Measurements from ENCODE around the gene TRIP11. TPM values are rescaled to one million over a fixed set of nuclear protein-coding genes. Genes with fewer than 3 reads are reported as not detected.
A peak's percentile ranks its signal among the peaks of the same experiment; 100 is the strongest.

Gene TRIP11
- total RNA-seq, 5 donors from 2014 or later (not counting 1 experiment from before 2014, with no cell fraction given): 52.7 to 58.3 (median 54.8) TPM

- Mint-ChIP-seq H3K4me1 (peaks cover 4 to 19% (median 12%) of the 10 kb centered on the region in 3 donors), H3K27me3 (no peaks in the 10 kb centered on the region), H3K27ac (no peak overlapping the region), H3K4me3 (no peak overlapping the region), H3K36me3 (peaks cover 13% of the 10 kb centered on the region), H3K9me3 (no peaks in the 10 kb centered on the region)
- 100% methylated on average over 3 of the region's 3 CpGs for WGBS (ENCODE audit: insufficient coverage)
- Histone ChIP-seq H3K4me1 (ENCODE audit: control insufficient read depth in 1 of 2, extremely low read depth in 1 of 2, insufficient read depth in 2 of 2, low read length in 2 of 2) (no peaks in the 10 kb centered on the region), H3K27me3 (replicated peaks in 1 of 2; ENCODE audit: control insufficient read depth in 2 of 2, extremely low read depth in 1 of 2, insufficient read depth in 2 of 2, low read length in 1 of 2) (no peaks in the 10 kb centered on the region), H3K4me3 (ENCODE audit: control insufficient read depth in 1 of 2, extremely low read depth in 1 of 2, low read length in 1 of 2) (no peak overlapping the region), H3K27ac (ENCODE audit: low read length) (no peak overlapping the region), H3K9me3 (no peaks in the 10 kb centered on the region), H3K36me3 (ENCODE audit: control insufficient read depth in 2 of 2, extremely low read depth in 1 of 2, insufficient read depth in 1 of 2, low read length in 1 of 2) (peaks cover 5 to 34% of the 10 kb centered on the region in 2 donors)
- POLR2A ChIA-PET: interaction anchor here in 1 of 2 donors (0.6 kb wide), 2 partner anchors 16 to 1318 kb away, joined by 3 to 4 read pairs; no protein-coding TSS in a partner anchor
- CTCF ChIA-PET: interaction anchor here (0.6 to 0.7 kb wide), 2 partner anchors 178 to 611 kb away, joined by 4 to 6 read pairs; no protein-coding TSS in a partner anchor
- no peak for DNase-seq
- ATAC-seq (replicated peaks in 1 of 4): no peak
Observed at GRCh38 chr14:92021523-92021922, 18.3 kb downstream of the TRIP11 start.

DNA sequence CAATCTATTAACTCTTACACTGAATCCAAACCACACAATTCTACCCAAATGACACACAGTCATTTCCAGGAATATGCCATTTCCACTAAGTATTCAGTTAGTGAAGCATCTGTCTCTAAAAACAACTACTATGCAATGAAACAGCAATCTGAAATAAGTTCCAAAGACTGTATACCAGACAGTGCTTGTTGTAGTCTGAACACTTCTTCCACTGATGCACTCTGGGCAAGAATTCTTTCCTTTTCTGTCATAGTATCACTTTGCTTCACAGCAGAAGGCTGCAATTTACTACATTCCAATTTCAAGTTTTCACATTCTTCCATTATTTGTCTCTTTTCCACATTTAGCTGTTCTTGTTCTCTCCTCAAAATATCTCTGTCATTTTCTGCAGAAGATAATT lies 25.8 kb downstream of the TRIP11 start:
- Mint-ChIP-seq H3K4me3 (no peak overlapping the region), H3K27ac (no peak overlapping the region), H3K36me3 (peaks cover 45% of the 10 kb centered on the region), H3K27me3 (no peaks in the 10 kb centered on the region), H3K4me1 (peaks cover 0 to 8% (median 8%) of the 10 kb centered on the region in 3 donors), H3K9me3 (no peaks in the 10 kb centered on the region)
- ChIA-PET POLR2A (no interaction called here), CTCF (interaction anchor here in 1 of 2 donors (0.7 kb wide), 1 partner anchor 224 kb away, joined by 4 read pairs; no protein-coding TSS in a partner anchor)
- Histone ChIP-seq H3K4me1 (ENCODE audit: control insufficient read depth in 1 of 2, extremely low read depth in 1 of 2, insufficient read depth in 2 of 2, low read length in 2 of 2) (no peaks in the 10 kb centered on the region), H3K27me3 (replicated peaks in 1 of 2; ENCODE audit: control insufficient read depth in 2 of 2, extremely low read depth in 1 of 2, insufficient read depth in 2 of 2, low read length in 1 of 2) (no peaks in the 10 kb centered on the region), H3K36me3 (ENCODE audit: control insufficient read depth in 2 of 2, extremely low read depth in 1 of 2, insufficient read depth in 1 of 2, low read length in 1 of 2) (peaks cover 0 to 58% of the 10 kb centered on the region in 2 donors), H3K27ac (ENCODE audit: low read length) (no peak overlapping the region), H3K9me3 (no peaks in the 10 kb centered on the region), H3K4me3 (ENCODE audit: control insufficient read depth in 1 of 2, extremely low read depth in 1 of 2, low read length in 1 of 2) (no peak overlapping the region)
- ATAC-seq (replicated peaks in 1 of 4): no peak
- no peak for DNase-seq

- H3K4me1 Mint-ChIP-seq: peaks cover 0 to 8% (median 7%) of the 10 kb centered on the region in 3 donors
- Histone ChIP-seq H3K36me3 (ENCODE audit: control insufficient read depth in 2 of 2, extremely low read depth in 1 of 2, insufficient read depth in 1 of 2, low read length in 1 of 2) (peaks cover 0 to 61% of the 10 kb centered on the region in 2 donors), H3K27me3 (replicated peaks in 1 of 2; ENCODE audit: control insufficient read depth in 2 of 2, extremely low read depth in 1 of 2, insufficient read depth in 2 of 2, low read length in 1 of 2) (no peaks in the 10 kb centered on the region), H3K27ac (ENCODE audit: low read length) (no peak overlapping the region), H3K9me3 (no peaks in the 10 kb centered on the region), H3K4me3 (ENCODE audit: control insufficient read depth in 1 of 2, extremely low read depth in 1 of 2, low read length in 1 of 2) (no peak overlapping the region), H3K4me1 (ENCODE audit: control insufficient read depth in 1 of 2, extremely low read depth in 1 of 2, insufficient read depth in 2 of 2, low read length in 2 of 2) (no peaks in the 10 kb centered on the region)
- no peaks in the 10 kb centered on the region for H3K9me3 Mint-ChIP-seq
- no peak for ATAC-seq (replicated peaks in 1 of 4)
- 67% methylated on average over 1 of the region's 4 CpGs for WGBS (ENCODE audit: insufficient coverage)
- peaks cover 55% of the 10 kb centered on the region for H3K36me3 Mint-ChIP-seq
- H3K27me3 Mint-ChIP-seq: no peaks in the 10 kb centered on the region
- no peak for DNase-seq
- CTCF ChIA-PET: no interaction called here
- no peak overlapping the region for H3K4me3 Mint-ChIP-seq
- POLR2A ChIA-PET: no interaction called here
- H3K27ac Mint-ChIP-seq: peak overlapping the region; percentile 19 to 55
Observed at GRCh38 chr14:92012121-92012748, 27.6 kb downstream of the TRIP11 start.

- no peak overlapping the region for H3K4me3 Mint-ChIP-seq
- ChIA-PET CTCF (interaction anchor here in 1 of 2 donors (0.6 kb wide), 1 partner anchor 152 kb away, joined by 3 read pairs; no protein-coding TSS in a partner anchor), POLR2A (interaction anchor here in 1 of 2 donors (0.7 kb wide), 1 partner anchor 9 kb away, joined by 8 read pairs; no protein-coding TSS in a partner anchor)
- Histone ChIP-seq H3K9me3 (no peaks in the 10 kb centered on the region), H3K4me1 (ENCODE audit: control insufficient read depth in 1 of 2, extremely low read depth in 1 of 2, insufficient read depth in 2 of 2, low read length in 2 of 2) (peaks cover 0 to under 1% of the 10 kb centered on the region in 2 experiments), H3K36me3 (ENCODE audit: control insufficient read depth in 2 of 2, extremely low read depth in 1 of 2, insufficient read depth in 1 of 2, low read length in 1 of 2) (peaks cover 0 to 53% of the 10 kb centered on the region in 2 donors), H3K27ac (ENCODE audit: low read length) (no peak overlapping the region), H3K4me3 (ENCODE audit: control insufficient read depth in 1 of 2, extremely low read depth in 1 of 2, low read length in 1 of 2) (no peak overlapping the region), H3K27me3 (replicated peaks in 1 of 2; ENCODE audit: control insufficient read depth in 2 of 2, extremely low read depth in 1 of 2, insufficient read depth in 2 of 2, low read length in 1 of 2) (no peaks in the 10 kb centered on the region)
- no peak overlapping the region for H3K27ac Mint-ChIP-seq
- no peak for DNase-seq
- ATAC-seq (replicated peaks in 1 of 4): no peak
- 100% methylated on average over 2 of the region's 3 CpGs for WGBS (ENCODE audit: insufficient coverage)
- no peaks in the 10 kb centered on the region for H3K27me3 Mint-ChIP-seq
- H3K4me1 Mint-ChIP-seq: peaks cover 6 to 13% (median 13%) of the 10 kb centered on the region in 3 donors
- no peaks in the 10 kb centered on the region for H3K9me3 Mint-ChIP-seq
- H3K36me3 Mint-ChIP-seq: peaks cover 52% of the 10 kb centered on the region
Observed at GRCh38 chr14:92010644-92011043, 29.2 kb downstream of the TRIP11 start.

- Mint-ChIP-seq H3K4me1 (peaks cover 17 to 24% (median 23%) of the 10 kb centered on the region in 3 donors), H3K4me3 (no peak overlapping the region), H3K9me3 (no peaks in the 10 kb centered on the region), H3K36me3 (peaks cover 62% of the 10 kb centered on the region), H3K27ac (no peak overlapping the region), H3K27me3 (no peaks in the 10 kb centered on the region)
- ChIA-PET CTCF (interaction anchor here in 1 of 2 donors (0.7 kb wide), 1 partner anchor 757 kb away, joined by 3 read pairs; no protein-coding TSS in a partner anchor), POLR2A (no interaction called here)
- ATAC-seq (replicated peaks in 1 of 4) (no peak), DNase-seq (no peak)
- no CpG with 5 or more reads among the region's 1 CpG for WGBS (ENCODE audit: insufficient coverage)
- Histone ChIP-seq H3K9me3 (no peaks in the 10 kb centered on the region), H3K4me3 (ENCODE audit: control insufficient read depth in 1 of 2, extremely low read depth in 1 of 2, low read length in 1 of 2) (no peak overlapping the region), H3K4me1 (ENCODE audit: control insufficient read depth in 1 of 2, extremely low read depth in 1 of 2, insufficient read depth in 2 of 2, low read length in 2 of 2) (peaks cover 0 to 11% of the 10 kb centered on the region in 2 experiments), H3K27me3 (replicated peaks in 1 of 2; ENCODE audit: control insufficient read depth in 2 of 2, extremely low read depth in 1 of 2, insufficient read depth in 2 of 2, low read length in 1 of 2) (no peaks in the 10 kb centered on the region), H3K27ac (ENCODE audit: low read length) (no peak overlapping the region), H3K36me3 (ENCODE audit: control insufficient read depth in 2 of 2, extremely low read depth in 1 of 2, insufficient read depth in 1 of 2, low read length in 1 of 2) (peaks cover 0 to 45% of the 10 kb centered on the region in 2 donors)
Observed at GRCh38 chr14:92009604-92010003, 30.3 kb downstream of the TRIP11 start.

DNA sequence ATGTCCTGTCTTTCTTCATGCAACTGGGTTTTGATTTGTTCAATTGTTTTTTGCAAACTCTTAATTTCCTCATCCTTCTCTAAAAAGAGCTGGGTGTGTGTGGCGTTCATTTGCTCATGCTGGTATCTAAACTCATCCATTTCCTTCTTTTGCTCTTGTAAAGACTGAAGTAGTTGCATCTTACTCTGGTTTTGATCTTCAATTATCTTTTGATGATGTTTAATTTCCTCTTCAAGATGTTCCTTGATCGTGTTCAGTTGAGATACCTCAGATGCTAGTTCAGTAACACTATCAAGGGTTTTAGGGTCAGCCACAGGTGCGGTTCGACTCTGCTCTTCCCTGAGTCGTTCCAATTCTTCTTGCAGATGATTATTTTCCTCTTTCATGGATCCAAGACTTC lies 34.8 kb downstream of the TRIP11 start:
- no peaks in the 10 kb centered on the region for H3K27me3 Mint-ChIP-seq
- DNase-seq (peak in 4 of 35 experiments; percentile 1 to 42 (median 7)), ATAC-seq (replicated peaks in 1 of 4) (peak; percentile 67 to 99 (median 80))
- peaks cover 41% of the 10 kb centered on the region for H3K36me3 Mint-ChIP-seq
- peak overlapping the region; percentile 28 to 64 (median 61) for H3K4me3 Mint-ChIP-seq
- Histone ChIP-seq H3K4me3 (ENCODE audit: control insufficient read depth in 1 of 2, extremely low read depth in 1 of 2, low read length in 1 of 2) (no peak overlapping the region), H3K9me3 (no peaks in the 10 kb centered on the region), H3K27ac (ENCODE audit: low read length) (peak overlapping the region; percentile 16), H3K36me3 (ENCODE audit: control insufficient read depth in 2 of 2, extremely low read depth in 1 of 2, insufficient read depth in 1 of 2, low read length in 1 of 2) (peaks cover 0 to 17% of the 10 kb centered on the region in 2 donors), H3K27me3 (replicated peaks in 1 of 2; ENCODE audit: control insufficient read depth in 2 of 2, extremely low read depth in 1 of 2, insufficient read depth in 2 of 2, low read length in 1 of 2) (no peaks in the 10 kb centered on the region), H3K4me1 (ENCODE audit: control insufficient read depth in 1 of 2, extremely low read depth in 1 of 2, insufficient read depth in 2 of 2, low read length in 2 of 2) (peaks cover 3 to 13% of the 10 kb centered on the region in 2 experiments)
- WGBS (ENCODE audit: insufficient coverage): 18% methylated on average over 3 of the region's 5 CpGs
- peaks cover 34 to 42% (median 39%) of the 10 kb centered on the region in 3 donors for H3K4me1 Mint-ChIP-seq
- ChIA-PET CTCF (interaction anchor here (0.5 to 1.8 kb wide), 5 partner anchors 8 to 527 kb away, joined by 3 to 11 read pairs (median 4); partner anchors contain the start of gene ATXN3 (in 1 of the 2)), POLR2A (interaction anchor here (0.6 to 0.9 kb wide), 5 partner anchors 16 to 532 kb away, joined by 3 to 7 read pairs (median 4); partner anchors contain the start of genes CPSF2 (in 1 of the 2) and NDUFB1 (in 1 of the 2))
- H3K27ac Mint-ChIP-seq: peak overlapping the region; percentile 91 to 93
- no peaks in the 10 kb centered on the region for H3K9me3 Mint-ChIP-seq
